GM12801 (cell line): ENCODE data around the gene TSPAN2.

Experiments used
- CTCF ChIP-seq: IDR thresholded peaks from one replicate; pipeline ENCODE4 v1.5.1; 2011; ENCODE audit warnings: control low read depth; ENCODE audit not compliant: insufficient read length; ENCODE audit errors: extremely low read depth

TSPAN2 gene

GRCh38 chr1:115064461-115064860 is 24.8 kb downstream of the TSPAN2 start:
- TF ChIP-seq CTCF, result no peak

GRCh38 chr1:115063228-115063901 is 25.9 kb downstream of the TSPAN2 start:
- no peak for TF ChIP-seq CTCF

GRCh38 chr1:115062542-115063004 is 26.7 kb downstream of the TSPAN2 start:
- TF ChIP-seq CTCF, result no peak

GRCh38 chr1:115060501-115060900 is 28.8 kb downstream of the TSPAN2 start:
- TF ChIP-seq CTCF, result no peak

GRCh38 chr1:115059316-115059715 is 30.0 kb downstream of the TSPAN2 start:
- TF ChIP-seq CTCF, result no peak

- TF ChIP-seq CTCF, result no peak
These were observed 31.5 kb downstream of the TSPAN2 start for GRCh38 chr1:115057661-115058254.

GRCh38 chr1:115056395-115056798 is 32.9 kb downstream of the TSPAN2 start:
- TF ChIP-seq CTCF, result no peak
